Upper lobe of left lung (tissue), 4 donors: ENCODE results near the gene PWWP2A.
"Not testable (repeated sequence)": the region's sequence is repeated elsewhere in the genome, so short reads cannot be mapped to it uniquely, and the experiment has no call there.

Experiments
- CTCF ChIP-seq, 6 experiments: fragments of 450-650 bp in 4 of 6; fragments of 200-600 bp in 2 of 6; sonication (generic) in 2 of 6; IDR thresholded peaks; one replicate each; pipeline ENCODE4 v1.5.1; 2016 to 2019; ENCODE audit warnings: antibody characterized with exemption in 6 of 6
- EP300 ChIP-seq, 4 donors: sonication (generic); formaldehyde crosslinking; IDR thresholded peaks; one replicate each; pipeline ENCODE4 v1.5.1; 2017; ENCODE audit warnings: antibody characterized with exemption in 4 of 4, control low read depth in 2 of 4
- POLR2AphosphoS5 ChIP-seq, 2 donors: sonication (generic); formaldehyde crosslinking; IDR thresholded peaks; one replicate each; pipeline ENCODE4 v1.5.1; 2017; ENCODE audit warnings: antibody characterized with exemption in 2 of 2

- not testable (repeated sequence) for TF ChIP-seq CTCF, POLR2AphosphoS5, EP300 (IDR thresholded peaks at IDR 0.05)
These were observed 41.6 kb upstream of the PWWP2A start for GRCh38 chr5:160160875-160161274.
